Uterus (tissue), 2 donors: Measurements from ENCODE around the gene TEX53.

Experiments used
- CTCF ChIP-seq, 4 experiments: fragments of 200-600 bp in 2 of 4; fragments of 450-650 bp in 2 of 4; sonication (generic) in 2 of 4; IDR thresholded peaks; one replicate each; pipeline ENCODE4 v1.5.1; 2016 to 2019; ENCODE audit warnings: antibody characterized with exemption in 4 of 4, mild to moderate bottlenecking in 2 of 4, moderate library complexity in 1 of 4
- POLR2A ChIP-seq, 2 donors: fragments of 450-650 bp; IDR thresholded peaks; one replicate each; pipeline ENCODE4 v1.6.1; 2016; ENCODE audit warnings: antibody characterized with exemption in 2 of 2, mild to moderate bottlenecking in 1 of 2, moderate library complexity in 1 of 2

DNA sequence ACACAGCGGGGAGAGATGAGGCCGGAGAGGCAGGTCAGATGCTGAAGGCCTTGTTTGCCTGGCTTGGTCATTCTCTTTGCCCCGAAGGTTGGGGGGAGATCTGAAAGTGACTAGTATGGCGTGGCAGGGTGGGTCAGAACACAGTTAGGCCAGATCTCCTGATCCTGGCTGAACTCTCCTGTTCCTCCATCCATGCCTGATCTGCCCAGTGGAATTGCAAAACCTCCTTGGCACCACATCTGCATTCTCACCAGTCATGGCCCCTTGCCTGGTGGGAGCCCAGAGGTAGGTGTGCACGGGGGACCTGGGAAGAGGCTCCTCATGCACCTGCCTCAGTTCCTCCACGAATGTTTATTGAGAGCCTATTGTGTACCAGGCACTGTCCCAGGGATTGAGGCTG lies 23.2 kb downstream of the TEX53 start:
- no peak for TF ChIP-seq CTCF (IDR thresholded peaks at IDR 0.05)
- no peak for TF ChIP-seq POLR2A (IDR thresholded peaks at IDR 0.05)
